ENCODE measurements around the gene IL31. TPM values are rescaled to one million over a fixed set of nuclear protein-coding genes. Genes with fewer than 3 reads are reported as not detected.

IL31 gene
- total RNA-seq, 2 donors from 2014 or later: not detected

DNA sequence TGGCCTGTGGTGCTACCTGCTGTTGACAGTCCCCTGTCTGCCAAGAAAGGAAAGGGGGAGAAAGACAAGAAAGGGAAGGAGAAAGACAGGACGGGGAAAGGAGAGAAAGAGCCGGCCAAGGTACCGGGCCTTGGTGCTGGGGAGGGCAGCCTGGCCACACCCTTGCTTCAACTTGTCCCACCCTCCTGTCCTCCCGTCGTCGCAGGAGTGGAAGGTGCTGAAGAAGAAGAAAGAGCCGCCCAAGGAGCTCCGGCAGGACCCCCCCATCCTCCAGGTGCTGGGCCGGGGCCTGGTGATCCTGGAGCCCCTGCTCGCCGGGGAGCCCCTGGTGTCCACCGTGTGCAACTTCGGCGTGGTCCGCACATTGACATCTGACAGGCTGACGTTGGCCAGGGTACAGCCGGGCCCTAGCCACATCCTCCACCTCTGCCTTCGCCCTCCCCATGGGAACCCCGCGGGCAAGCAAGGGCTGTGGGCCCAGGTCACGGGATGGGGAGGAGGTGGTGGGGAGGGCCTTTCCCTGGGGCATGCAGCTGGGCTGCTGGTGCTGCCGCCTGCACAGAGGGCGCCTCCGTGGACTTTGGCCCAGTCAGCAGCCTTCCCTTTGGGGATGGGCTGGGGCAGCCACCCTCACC is 26.6 kb upstream of the IL31 start:
- no peak for ATAC-seq
- H3K27me3 ChIP-seq: peaks cover 0 to 24% of the 10 kb centered on the region in 2 donors
- TF ChIP-seq CTCF (IDR thresholded peaks at IDR 0.05): no peak
- no peaks in the 10 kb centered on the region for H3K36me3 ChIP-seq (replicated peaks in 1 of 2; ENCODE audit: insufficient read depth in 1 of 2, low read depth in 2 of 2)
- DNase-seq: no peak
- H3K4me3 ChIP-seq: no peak overlapping the region
- 66 to 70% methylated on average over 11 to 20 of the region's 24 CpGs for WGBS, 2 donors
- peaks cover 21% of the 10 kb centered on the region for H3K4me1 ChIP-seq
- H3K27ac ChIP-seq: no peak overlapping the region
- intact Hi-C loops (cut with DNase I): no loop called here
- H3K9me3 ChIP-seq: no peaks in the 10 kb centered on the region

DNA sequence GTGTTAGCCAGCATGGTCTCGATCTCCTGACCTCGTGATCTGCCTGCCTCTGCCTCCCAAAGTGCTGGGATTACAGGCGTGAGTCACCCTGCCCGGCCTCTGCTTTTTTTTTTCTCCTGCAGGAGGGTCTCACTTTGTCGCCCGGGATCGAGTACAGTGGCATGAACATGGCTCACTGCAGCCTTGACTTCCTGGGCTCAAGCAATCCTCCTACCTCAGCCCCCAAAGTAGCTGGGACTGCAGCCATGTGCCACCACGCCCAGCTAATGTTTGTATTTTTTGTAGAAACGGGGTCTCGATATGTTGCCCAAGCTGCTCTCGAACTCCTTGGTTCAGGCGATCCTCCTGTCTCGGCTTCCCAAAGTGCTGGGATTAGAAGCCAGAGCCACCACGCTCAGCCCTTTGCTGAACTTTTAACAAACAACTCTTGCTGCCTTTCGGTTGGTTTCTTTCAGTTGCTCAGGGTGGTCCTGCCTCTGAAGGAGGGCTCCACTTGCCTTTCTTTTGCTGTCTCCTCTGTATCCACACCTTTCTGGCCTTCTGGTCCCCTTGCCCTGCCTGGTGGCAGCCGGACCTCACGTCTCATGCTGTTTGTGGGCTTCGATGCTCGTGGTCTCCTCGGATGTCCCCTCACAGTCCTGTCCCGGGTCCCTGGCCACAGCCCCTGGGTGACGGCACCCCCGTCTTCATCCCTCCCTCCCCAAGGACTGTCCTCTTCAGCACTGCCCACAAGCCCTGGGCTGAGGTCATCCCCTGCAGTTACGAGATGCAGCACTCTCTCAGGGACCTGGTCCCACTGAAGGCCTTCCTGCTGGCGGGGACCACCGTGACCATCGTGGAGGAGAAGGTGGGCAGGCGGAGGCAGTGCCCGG is 25.7 kb upstream of the IL31 start:
- intact Hi-C loops (cut with DNase I): loop anchor here (10.0 kb wide), 1 partner anchor 275 kb away; no protein-coding TSS in a partner anchor

DNA sequence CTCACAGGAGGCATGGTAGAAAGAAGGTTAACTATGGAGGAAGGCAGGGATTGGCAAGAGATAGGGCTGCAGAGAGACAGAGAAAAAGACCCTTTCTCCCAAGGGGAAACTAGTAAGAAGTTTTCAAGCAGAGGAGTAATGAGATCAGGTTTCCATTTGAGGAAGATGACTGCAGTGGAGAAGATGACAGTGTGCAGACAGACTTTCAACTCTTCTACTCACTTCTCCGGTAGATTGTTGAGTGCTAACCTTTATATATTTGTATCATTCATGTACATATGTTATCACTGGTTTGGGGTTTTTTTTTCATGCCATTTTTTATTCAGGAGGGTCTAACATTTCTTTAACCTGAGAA is 23.6 kb upstream of the IL31 start:
- no peak for DNase-seq
- TF ChIP-seq CTCF (IDR thresholded peaks at IDR 0.05) (no peak), POLR2A (IDR thresholded peaks at IDR 0.05) (no peak)
- intact Hi-C loops (cut with DNase I): loop anchor here (10.0 kb wide), 1 partner anchor 273 kb away; no protein-coding TSS in a partner anchor
- Histone ChIP-seq H3K27ac (no peak overlapping the region), H3K36me3 (replicated peaks in 1 of 2; ENCODE audit: insufficient read depth in 1 of 2, low read depth in 2 of 2) (no peaks in the 10 kb centered on the region), H3K4me1 (peaks cover 1% of the 10 kb centered on the region), H3K27me3 (peaks cover 0 to 16% of the 10 kb centered on the region in 2 donors), H3K9me3 (no peaks in the 10 kb centered on the region), H3K4me3 (no peak overlapping the region)
- 64 to 69% methylated on average over 1 of the region's 1 CpG for WGBS, 2 donors
- ATAC-seq: no peak

More for the DNA sequence above, 25.7 kb upstream of the IL31 start:
- H3K4me1 ChIP-seq: peaks cover 21% of the 10 kb centered on the region
- 82 to 83% methylated on average over 24 to 29 of the region's 29 CpGs for WGBS, 2 donors
- H3K9me3 ChIP-seq: no peaks in the 10 kb centered on the region
- no peak for DNase-seq
- no peaks in the 10 kb centered on the region for H3K36me3 ChIP-seq (replicated peaks in 1 of 2; ENCODE audit: insufficient read depth in 1 of 2, low read depth in 2 of 2)
- H3K27ac ChIP-seq: no peak overlapping the region
- TF ChIP-seq POLR2A (IDR thresholded peaks at IDR 0.05) (no peak), CTCF (IDR thresholded peaks at IDR 0.05) (no peak)
- H3K27me3 ChIP-seq: peaks cover 0 to 24% of the 10 kb centered on the region in 2 donors
- no peak overlapping the region for H3K4me3 ChIP-seq
- ATAC-seq: no peak

GRCh38 chr12:122195405-122195804 is 21.4 kb upstream of the IL31 start:
- ATAC-seq: no peak
- H3K9me3 ChIP-seq: no peaks in the 10 kb centered on the region
- no peak overlapping the region for H3K27ac ChIP-seq
- TF ChIP-seq CTCF (IDR thresholded peaks at IDR 0.05) (no peak), POLR2A (IDR thresholded peaks at IDR 0.05) (no peak)
- no peaks in the 10 kb centered on the region for H3K4me1 ChIP-seq
- no peaks in the 10 kb centered on the region for H3K36me3 ChIP-seq (replicated peaks in 1 of 2; ENCODE audit: insufficient read depth in 1 of 2, low read depth in 2 of 2)
- 74 to 85% methylated on average over 4 of the region's 4 CpGs for WGBS, 2 donors
- no peak overlapping the region for H3K4me3 ChIP-seq
- DNase-seq: no peak
- intact Hi-C loops (cut with DNase I): loop anchor here (10.0 kb wide), 1 partner anchor 271 kb away; no protein-coding TSS in a partner anchor
- peaks cover 0 to 5% of the 10 kb centered on the region in 2 donors for H3K27me3 ChIP-seq
